PFSK-1 (cell line): ENCODE measurements around the gene SARDH.

Experiments used
- FOXP2 ChIP-seq: optimal IDR thresholded peaks from 2 replicates; pipeline ENCODE3; 2011; ENCODE audit warnings: borderline replicate concordance, control low read depth, inconsistent platforms; ENCODE audit not compliant: insufficient read depth; ENCODE audit errors: extremely low read length, extremely low read depth
- POLR2AphosphoS5 ChIP-seq: IDR thresholded peaks from 2 replicates; pipeline ENCODE4 v1.6.1; 2012; ENCODE audit warnings: low read depth, mild to moderate bottlenecking, control low read depth, low read length, moderate library complexity
- SIN3A ChIP-seq: IDR thresholded peaks from 2 replicates; pipeline ENCODE4 v1.6.1; 2012; ENCODE audit warnings: mild to moderate bottlenecking, low read length, moderate library complexity, borderline replicate concordance; ENCODE audit not compliant: insufficient read depth
- TAF1 ChIP-seq: IDR thresholded peaks from 2 replicates; pipeline ENCODE4 v1.6.1; 2012; ENCODE audit warnings: low read length, control low read depth, borderline replicate concordance; ENCODE audit not compliant: insufficient read depth
- TF ChIP-seq, protein P1 (sequence below), 2 experiments: IDR thresholded peaks; 2 replicates each; pipeline versions ENCODE4 v1.6.1 to v1.8.0; 2011 to 2012; ENCODE audit warnings: low read depth in 2 of 2, low read length in 2 of 2, control low read depth in 1 of 2, inconsistent platforms in 1 of 2, mild to moderate bottlenecking in 1 of 2, moderate library complexity in 1 of 2; ENCODE audit not compliant: insufficient read depth in 1 of 2

SARDH gene

DNA sequence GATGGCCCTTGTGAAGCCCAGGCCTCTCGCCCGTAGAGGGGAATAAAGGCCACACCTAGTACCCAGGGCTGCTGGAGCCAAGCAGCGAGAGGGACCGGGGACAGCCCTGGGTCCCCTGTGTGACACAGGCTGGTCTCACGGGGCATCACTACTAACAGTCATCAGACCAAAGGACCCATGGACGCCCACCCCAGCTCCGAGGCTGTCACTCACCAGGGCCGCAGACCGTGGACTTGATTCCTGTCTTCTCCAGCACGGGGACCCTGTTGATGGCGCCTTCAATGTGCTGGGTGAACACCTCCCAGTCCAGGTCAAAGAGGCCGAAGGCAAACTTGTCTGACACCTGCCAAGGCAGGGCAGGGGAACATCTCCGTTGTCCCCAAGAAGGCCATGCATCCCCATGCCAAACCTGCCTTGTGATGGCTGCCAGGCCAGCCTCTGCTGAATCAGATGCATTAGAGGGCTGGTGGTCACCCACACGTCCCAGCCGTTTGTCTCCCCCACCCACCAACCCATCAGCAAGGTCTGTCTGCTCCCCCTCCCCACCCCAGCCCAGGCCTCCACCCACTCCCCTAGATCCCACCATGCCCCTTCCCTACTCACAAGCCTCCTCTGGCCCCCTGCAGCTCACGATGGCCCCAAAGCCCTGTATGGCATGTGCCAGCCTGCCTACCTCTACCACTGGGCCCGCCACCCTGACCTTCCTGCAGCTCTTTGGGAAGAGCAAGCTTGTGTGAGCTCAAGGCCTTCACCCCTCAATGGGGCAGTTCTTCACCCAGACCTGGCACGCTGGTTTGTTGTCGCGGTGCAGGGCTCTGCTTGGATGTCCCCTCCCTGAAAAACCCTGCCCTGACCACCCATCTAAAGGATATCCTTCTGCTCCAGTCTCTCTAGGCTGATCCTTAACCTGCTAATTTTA lies 20.8 kb downstream of the SARDH start:
- TF ChIP-seq, protein P1, sequence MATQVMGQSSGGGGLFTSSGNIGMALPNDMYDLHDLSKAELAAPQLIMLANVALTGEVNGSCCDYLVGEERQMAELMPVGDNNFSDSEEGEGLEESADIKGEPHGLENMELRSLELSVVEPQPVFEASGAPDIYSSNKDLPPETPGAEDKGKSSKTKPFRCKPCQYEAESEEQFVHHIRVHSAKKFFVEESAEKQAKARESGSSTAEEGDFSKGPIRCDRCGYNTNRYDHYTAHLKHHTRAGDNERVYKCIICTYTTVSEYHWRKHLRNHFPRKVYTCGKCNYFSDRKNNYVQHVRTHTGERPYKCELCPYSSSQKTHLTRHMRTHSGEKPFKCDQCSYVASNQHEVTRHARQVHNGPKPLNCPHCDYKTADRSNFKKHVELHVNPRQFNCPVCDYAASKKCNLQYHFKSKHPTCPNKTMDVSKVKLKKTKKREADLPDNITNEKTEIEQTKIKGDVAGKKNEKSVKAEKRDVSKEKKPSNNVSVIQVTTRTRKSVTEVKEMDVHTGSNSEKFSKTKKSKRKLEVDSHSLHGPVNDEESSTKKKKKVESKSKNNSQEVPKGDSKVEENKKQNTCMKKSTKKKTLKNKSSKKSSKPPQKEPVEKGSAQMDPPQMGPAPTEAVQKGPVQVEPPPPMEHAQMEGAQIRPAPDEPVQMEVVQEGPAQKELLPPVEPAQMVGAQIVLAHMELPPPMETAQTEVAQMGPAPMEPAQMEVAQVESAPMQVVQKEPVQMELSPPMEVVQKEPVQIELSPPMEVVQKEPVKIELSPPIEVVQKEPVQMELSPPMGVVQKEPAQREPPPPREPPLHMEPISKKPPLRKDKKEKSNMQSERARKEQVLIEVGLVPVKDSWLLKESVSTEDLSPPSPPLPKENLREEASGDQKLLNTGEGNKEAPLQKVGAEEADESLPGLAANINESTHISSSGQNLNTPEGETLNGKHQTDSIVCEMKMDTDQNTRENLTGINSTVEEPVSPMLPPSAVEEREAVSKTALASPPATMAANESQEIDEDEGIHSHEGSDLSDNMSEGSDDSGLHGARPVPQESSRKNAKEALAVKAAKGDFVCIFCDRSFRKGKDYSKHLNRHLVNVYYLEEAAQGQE (IDR thresholded peaks at IDR 0.05; ENCODE audit: insufficient read depth in 1 of 2, low read depth in 2 of 2, low read length in 2 of 2), result no peak
- TF ChIP-seq SIN3A (no peak), POLR2AphosphoS5 (no peak), FOXP2 (no peak), TAF1 (no peak)

DNA sequence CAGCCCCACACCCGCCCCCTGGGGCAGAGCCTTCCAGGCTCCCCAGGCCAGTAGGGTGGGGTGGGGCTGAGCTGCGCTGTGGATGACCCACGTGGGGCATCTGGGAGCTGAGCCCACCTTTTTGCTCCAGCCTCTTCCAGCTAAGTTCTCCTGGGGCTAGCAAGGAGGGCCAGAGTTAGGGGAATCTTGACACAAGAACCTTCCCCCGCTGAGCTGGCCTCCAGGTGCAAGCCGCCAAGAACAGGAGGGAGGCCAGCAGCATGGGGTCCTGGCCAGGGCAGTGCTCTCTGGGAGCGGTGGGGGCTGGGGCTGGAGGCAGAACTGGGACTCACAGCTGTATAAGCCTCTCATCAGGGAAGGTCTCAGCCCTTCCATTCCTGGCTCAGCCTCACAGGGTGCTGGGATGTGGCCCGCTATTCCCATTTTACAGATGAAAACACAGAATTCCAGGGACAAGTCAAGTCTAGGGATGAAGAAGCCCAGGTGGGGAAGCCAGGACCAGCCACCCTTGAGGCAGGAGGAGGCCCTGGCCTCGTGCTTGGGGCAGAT lies 21.5 kb downstream of the SARDH start:
- no peak for TF ChIP-seq TAF1
- no peak for TF ChIP-seq SIN3A
- TF ChIP-seq FOXP2, result no peak
- no peak for TF ChIP-seq POLR2AphosphoS5
- TF ChIP-seq, protein P1 (IDR thresholded peaks at IDR 0.05; ENCODE audit: insufficient read depth in 1 of 2, low read depth in 2 of 2, low read length in 2 of 2), result no peak

DNA sequence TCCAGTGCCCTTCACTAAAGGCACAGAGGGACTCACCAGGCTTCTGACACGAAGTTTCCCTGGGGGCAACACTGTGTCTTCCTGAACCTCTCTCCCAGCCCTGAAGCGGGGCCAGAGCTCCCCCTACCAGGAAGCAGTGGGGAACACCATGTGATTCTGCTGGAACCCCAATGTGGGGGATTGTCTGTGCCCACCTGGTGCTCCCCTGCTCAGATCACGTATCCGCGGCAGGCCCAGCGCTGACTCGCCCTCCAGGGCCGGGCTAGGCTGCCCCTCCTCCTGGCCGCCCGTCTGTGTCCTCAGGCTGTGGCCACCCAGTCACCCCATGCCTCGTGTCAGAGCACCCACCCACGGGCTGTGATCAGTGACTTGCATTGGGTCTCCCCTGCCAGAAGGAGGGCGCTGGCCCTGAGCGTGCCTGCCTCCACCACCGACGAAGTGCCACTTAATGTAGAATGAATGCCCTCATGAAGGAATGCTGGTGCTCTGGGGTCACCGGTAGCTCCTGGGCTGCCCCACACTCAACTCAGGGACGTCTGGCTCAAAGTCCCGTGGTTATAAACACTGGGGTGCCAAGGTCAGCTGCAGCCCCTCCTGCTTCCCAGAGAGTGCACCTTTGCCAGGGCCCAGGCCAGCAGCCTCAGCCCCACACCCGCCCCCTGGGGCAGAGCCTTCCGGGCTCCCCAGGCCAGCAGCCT lies 22.1 kb downstream of the SARDH start:
- no peak for TF ChIP-seq FOXP2
- TF ChIP-seq POLR2AphosphoS5, result no peak
- no peak for TF ChIP-seq SIN3A
- no peak for TF ChIP-seq TAF1
- TF ChIP-seq, protein P1 (IDR thresholded peaks at IDR 0.05; ENCODE audit: insufficient read depth in 1 of 2, low read depth in 2 of 2, low read length in 2 of 2), result no peak

DNA sequence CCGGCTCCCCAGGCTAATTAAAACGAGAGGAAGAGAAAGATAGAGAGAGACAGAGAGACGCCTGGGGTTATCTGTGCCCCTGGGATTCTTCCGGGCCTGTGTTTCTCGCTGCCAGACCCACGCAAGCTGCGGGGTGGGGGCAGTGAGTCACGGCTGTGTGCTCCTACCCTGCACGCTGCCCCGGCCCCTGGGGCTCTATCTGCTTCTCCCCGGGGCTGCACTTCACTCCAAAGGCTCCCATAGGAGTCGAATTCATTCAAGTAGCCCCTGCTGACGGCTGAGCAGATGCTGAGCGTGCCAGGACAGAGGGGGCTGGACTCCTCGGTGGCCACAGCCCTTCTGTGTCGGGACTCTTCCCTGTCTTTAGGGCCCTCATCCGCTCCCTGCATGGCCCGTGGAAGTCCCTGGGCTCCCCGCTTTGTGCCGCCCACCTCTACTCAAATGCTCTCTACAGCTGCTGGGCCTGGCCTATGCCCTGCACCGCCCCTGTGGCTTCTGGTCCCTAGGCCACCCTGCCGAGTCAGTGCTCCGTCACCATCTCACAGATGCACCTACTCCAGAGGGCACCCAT lies 22.8 kb downstream of the SARDH start:
- TF ChIP-seq POLR2AphosphoS5 (no peak), TAF1 (no peak), SIN3A (no peak), FOXP2 (no peak)
- TF ChIP-seq, protein P1 (IDR thresholded peaks at IDR 0.05; ENCODE audit: insufficient read depth in 1 of 2, low read depth in 2 of 2, low read length in 2 of 2), result no peak
